Activated CD4-positive, alpha-beta T cell treated with anti-CD3 and anti-CD28 coated beads, Interleukin-2, amount 10 ng/mL, durations not matched to agents 24 days and 14 days (primary cell): ENCODE measurements around the gene HS3ST3B1. TPM values are rescaled to one million over a fixed set of nuclear protein-coding genes. Genes with fewer than 3 reads are reported as not detected.

Experiments
- DNase-seq: peaks from one replicate; pipeline ENCODE4 v3.0.0; 2022
- H3K27ac Mint-ChIP-seq: one replicate; pipeline ENCODE4 v1.8.0; 2022; ENCODE audit warnings: mild to moderate bottlenecking, mixed read lengths
- H3K27me3 Mint-ChIP-seq: one replicate; pipeline ENCODE4 v1.8.0; 2022; ENCODE audit warnings: mixed read lengths
- H3K36me3 Mint-ChIP-seq: one replicate; pipeline ENCODE4 v1.8.0; 2022; ENCODE audit warnings: low read depth, mild to moderate bottlenecking, mixed read lengths
- H3K4me1 Mint-ChIP-seq: one replicate; pipeline ENCODE4 v1.8.0; 2021; ENCODE audit warnings: mixed read lengths
- H3K4me3 Mint-ChIP-seq: one replicate; pipeline ENCODE4 v1.8.0; 2022; ENCODE audit warnings: mild to moderate bottlenecking, moderate library complexity, mixed read lengths
- H3K9me3 Mint-ChIP-seq: one replicate; pipeline ENCODE4 v1.8.0; 2021; ENCODE audit warnings: mixed read lengths
- intact Hi-C: fragments of 100-400 bp; cut with micrococcal nuclease; formaldehyde crosslinking; loops from one replicate; pipeline ENCODE4 v1.15.1; 2023
- total RNA-seq: library from RNA; stranded (reverse); gene quantifications from 2 replicates; pipeline ENCODE4 v1.2.3, GENCODE V29; 2022

HS3ST3B1 gene
- total RNA-seq, 1 donor from 2014 or later, result 20.8 TPM

DNA sequence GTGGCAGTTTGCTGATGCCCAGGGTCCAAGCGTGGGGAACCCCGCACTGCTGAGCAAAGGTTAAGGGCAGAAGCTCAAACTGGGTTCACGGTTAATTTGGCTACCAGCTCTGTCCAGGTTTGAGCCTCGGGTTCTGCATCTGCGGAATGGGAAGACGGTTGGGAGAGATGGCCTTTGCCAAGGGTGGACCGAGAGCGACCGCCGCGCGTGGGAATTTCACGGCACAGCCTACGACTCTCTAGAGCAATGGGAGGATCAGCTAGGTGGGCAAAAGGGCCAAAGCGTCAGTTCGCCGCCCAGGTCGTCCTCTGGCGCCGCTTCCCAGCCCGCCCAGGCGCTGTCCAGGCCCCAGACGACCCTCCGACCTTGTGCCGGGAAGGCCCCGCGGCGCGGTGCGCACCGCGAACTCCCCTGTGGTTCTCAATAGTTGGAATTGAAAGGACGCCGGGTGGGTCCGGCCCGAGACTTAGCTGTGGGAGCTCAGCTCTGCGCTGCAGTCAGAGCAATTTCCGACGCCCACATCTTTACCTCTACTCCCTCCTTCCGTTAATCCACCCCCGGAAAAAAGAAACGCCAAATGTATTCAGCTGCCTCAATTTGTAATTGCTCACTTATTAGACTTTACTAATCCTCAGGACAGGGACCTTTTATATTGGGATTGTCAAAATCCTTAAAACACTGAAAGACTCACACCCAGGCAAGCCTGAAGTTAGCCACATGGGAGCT lies 2.5 kb upstream of the HS3ST3B1 start:
- peak overlapping the region; percentile 14 for H3K27ac Mint-ChIP-seq
- H3K4me1 Mint-ChIP-seq, result peaks cover 41% of the 10 kb centered on the region
- H3K9me3 Mint-ChIP-seq, result no peaks in the 10 kb centered on the region
- intact Hi-C loops, result loop anchor here (1.0 kb wide), 1 partner anchor 700 kb away; no protein-coding TSS in a partner anchor
- peaks cover 43% of the 10 kb centered on the region for H3K27me3 Mint-ChIP-seq
- H3K4me3 Mint-ChIP-seq, result peak overlapping the region; percentile 91
- H3K36me3 Mint-ChIP-seq, result peaks cover 1% of the 10 kb centered on the region
- DNase-seq, result no peak

- Mint-ChIP-seq H3K4me3 (peak overlapping the region; percentile 91), H3K9me3 (no peaks in the 10 kb centered on the region), H3K4me1 (peaks cover 46% of the 10 kb centered on the region), H3K36me3 (peaks cover 6% of the 10 kb centered on the region), H3K27ac (peak overlapping the region; percentile 97), H3K27me3 (peaks cover 38% of the 10 kb centered on the region)
- DNase-seq, result no peak
- intact Hi-C loops, result loop anchor here (1.0 kb wide), 1 partner anchor 701 kb away; no protein-coding TSS in a partner anchor
Observed at GRCh38 chr17:14298947-14299279, 2.0 kb upstream of the HS3ST3B1 start.

- Mint-ChIP-seq H3K27me3 (peaks cover 33% of the 10 kb centered on the region), H3K4me1 (peaks cover 48% of the 10 kb centered on the region)
- intact Hi-C loops, result loop anchor here (1.0 to 10.0 kb wide), 10 partner anchors 10 to 1281 kb away; partner anchors contain the start of genes COX10 and ELAC2
Observed at GRCh38 chr17:14299280-14300141, 1.4 kb upstream of the HS3ST3B1 start.

GRCh38 chr17:14301279-14302090 lies 604 bp downstream of the HS3ST3B1 start:
- DNase-seq, result peak; percentile 82
- Mint-ChIP-seq H3K27ac (peak overlapping the region; percentile 97), H3K36me3 (peaks cover 21% of the 10 kb centered on the region), H3K9me3 (no peaks in the 10 kb centered on the region), H3K4me1 (peaks cover 58% of the 10 kb centered on the region), H3K27me3 (peaks cover 15% of the 10 kb centered on the region), H3K4me3 (peak overlapping the region; percentile 91)
- intact Hi-C loops, result loop anchor here (1.0 to 10.0 kb wide), 6 partner anchors 101 to 964 kb away; no protein-coding TSS in a partner anchor

More at GRCh38 chr17:14299280-14300141, 1.4 kb upstream of the HS3ST3B1 start:
- DNase-seq, result peak; percentile 82
- Mint-ChIP-seq H3K36me3 (peaks cover 7% of the 10 kb centered on the region), H3K4me3 (peak overlapping the region; percentile 91), H3K27ac (peak overlapping the region; percentile 97), H3K9me3 (no peaks in the 10 kb centered on the region)

- peak; percentile 90 for DNase-seq
- peaks cover 21% of the 10 kb centered on the region for H3K36me3 Mint-ChIP-seq
- H3K27me3 Mint-ChIP-seq, result peaks cover 11% of the 10 kb centered on the region
- peaks cover 57% of the 10 kb centered on the region for H3K4me1 Mint-ChIP-seq
- intact Hi-C loops, result loop anchor here (1.0 to 10.0 kb wide), 5 partner anchors 100 to 965 kb away; no protein-coding TSS in a partner anchor
- H3K9me3 Mint-ChIP-seq, result no peaks in the 10 kb centered on the region
- peak overlapping the region; percentile 97 for H3K27ac Mint-ChIP-seq
- peak overlapping the region; percentile 91 for H3K4me3 Mint-ChIP-seq
Observed at GRCh38 chr17:14302091-14302430, 1.2 kb downstream of the HS3ST3B1 start.

- intact Hi-C loops, result loop anchor here (1.0 to 10.0 kb wide), 5 partner anchors 100 to 965 kb away; no protein-coding TSS in a partner anchor
- DNase-seq, result peak; percentile 96
- peak overlapping the region; percentile 91 for H3K4me3 Mint-ChIP-seq
- peaks cover 10% of the 10 kb centered on the region for H3K27me3 Mint-ChIP-seq
- H3K9me3 Mint-ChIP-seq, result no peaks in the 10 kb centered on the region
- H3K36me3 Mint-ChIP-seq, result peaks cover 21% of the 10 kb centered on the region
- peaks cover 57% of the 10 kb centered on the region for H3K4me1 Mint-ChIP-seq
- H3K27ac Mint-ChIP-seq, result peak overlapping the region; percentile 97
Observed at GRCh38 chr17:14302431-14303099, 1.7 kb downstream of the HS3ST3B1 start.

DNA sequence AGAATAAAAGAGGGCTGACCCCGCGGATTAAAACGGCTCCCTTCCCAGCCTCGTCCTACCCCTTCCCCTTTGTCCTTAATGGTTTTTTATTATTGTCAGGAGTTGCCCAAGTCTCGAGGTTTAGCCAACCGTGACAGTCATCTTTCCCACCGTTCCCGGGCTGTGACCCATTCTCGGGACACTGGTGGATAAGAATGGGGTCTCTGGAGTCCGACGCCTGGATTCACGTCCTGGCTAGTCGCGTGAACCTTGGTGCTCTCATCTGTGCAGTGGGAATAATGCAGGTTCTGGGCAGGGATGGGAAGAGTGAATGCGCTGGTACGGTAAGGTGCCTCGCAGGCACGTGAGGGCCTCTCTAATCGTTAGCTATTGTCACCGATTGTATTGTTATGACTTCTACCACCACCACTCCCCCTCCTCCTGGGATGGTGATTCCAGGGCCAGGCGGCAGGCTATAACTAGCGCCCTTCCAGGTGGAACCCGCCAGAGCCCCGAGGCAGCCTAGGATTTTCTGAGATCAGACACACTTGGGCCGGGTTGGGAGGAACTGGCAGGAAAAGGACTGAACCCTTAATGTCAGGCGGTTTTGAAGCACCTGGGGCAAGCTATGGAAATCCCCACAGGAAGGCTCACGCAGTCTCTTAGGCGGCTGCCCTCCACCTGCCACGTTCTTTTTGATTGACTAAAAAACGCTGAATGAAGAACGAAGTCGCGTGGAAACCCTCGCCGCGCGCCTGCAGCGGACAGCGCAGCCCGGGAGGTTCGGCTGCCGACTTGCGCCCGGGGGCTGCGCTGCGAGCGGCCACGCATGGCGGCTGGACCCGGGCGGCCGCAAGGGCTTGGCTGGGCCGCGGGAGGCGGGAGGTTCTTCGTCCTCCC lies 2.7 kb downstream of the HS3ST3B1 start:
- peaks cover 4% of the 10 kb centered on the region for H3K27me3 Mint-ChIP-seq
- intact Hi-C loops, result loop anchor here (5.0 to 10.0 kb wide), 4 partner anchors 99 to 966 kb away; no protein-coding TSS in a partner anchor
- peak overlapping the region; percentile 79 for H3K27ac Mint-ChIP-seq
- peaks cover 24% of the 10 kb centered on the region for H3K36me3 Mint-ChIP-seq
- H3K4me3 Mint-ChIP-seq, result peak overlapping the region; percentile 91
- peak; percentile 83 for DNase-seq
- H3K9me3 Mint-ChIP-seq, result no peaks in the 10 kb centered on the region
- H3K4me1 Mint-ChIP-seq, result peaks cover 56% of the 10 kb centered on the region

DNA sequence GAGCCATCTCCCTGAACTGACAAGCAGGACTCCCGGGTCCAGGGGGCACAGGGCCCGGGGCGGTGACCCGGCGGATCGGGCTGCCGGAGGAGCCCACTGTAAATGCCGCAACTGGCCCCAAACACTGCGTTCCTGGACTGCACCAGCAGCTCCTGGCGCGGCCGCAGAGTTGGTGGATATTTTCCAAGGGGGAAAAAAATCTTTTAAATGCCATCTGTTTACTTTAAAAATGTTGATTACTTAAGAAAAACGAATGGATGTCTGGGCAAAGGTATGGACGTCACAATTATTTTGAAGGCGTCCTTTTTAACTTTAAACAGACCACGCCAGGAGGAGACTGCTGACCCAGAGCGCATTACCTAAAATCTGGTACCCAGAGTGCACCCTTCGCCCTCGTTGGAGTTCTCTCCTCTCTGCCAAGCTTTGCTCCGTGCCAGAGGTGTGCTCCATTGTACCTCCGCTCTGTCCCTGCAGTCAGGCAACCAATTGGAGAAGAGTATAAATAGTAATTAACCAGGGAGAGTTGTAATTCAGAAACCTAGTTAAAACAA lies 3.4 kb downstream of the HS3ST3B1 start:
- Mint-ChIP-seq H3K4me1 (peaks cover 54% of the 10 kb centered on the region), H3K27me3 (no peaks in the 10 kb centered on the region), H3K9me3 (no peaks in the 10 kb centered on the region), H3K27ac (no peak overlapping the region), H3K36me3 (peaks cover 26% of the 10 kb centered on the region), H3K4me3 (peak overlapping the region; percentile 91)
- no peak for DNase-seq
- intact Hi-C loops, result loop anchor here (5.0 to 10.0 kb wide), 4 partner anchors 98 to 967 kb away; no protein-coding TSS in a partner anchor

GRCh38 chr17:14304773-14305517 lies 4.1 kb downstream of the HS3ST3B1 start:
- Mint-ChIP-seq H3K9me3 (no peaks in the 10 kb centered on the region), H3K36me3 (peaks cover 26% of the 10 kb centered on the region), H3K4me1 (peaks cover 52% of the 10 kb centered on the region), H3K27ac (peak overlapping the region; percentile 58), H3K4me3 (peak overlapping the region; percentile 91), H3K27me3 (no peaks in the 10 kb centered on the region)
- no peak for DNase-seq
- intact Hi-C loops, result loop anchor here (5.0 to 10.0 kb wide), 4 partner anchors 97 to 968 kb away; no protein-coding TSS in a partner anchor

- peaks cover 54% of the 10 kb centered on the region for H3K4me1 Mint-ChIP-seq
- intact Hi-C loops, result loop anchor here (10.0 kb wide), 1 partner anchor 619 kb away; no protein-coding TSS in a partner anchor
Observed at GRCh38 chr17:14305785-14306496, 5.1 kb downstream of the HS3ST3B1 start.

DNA sequence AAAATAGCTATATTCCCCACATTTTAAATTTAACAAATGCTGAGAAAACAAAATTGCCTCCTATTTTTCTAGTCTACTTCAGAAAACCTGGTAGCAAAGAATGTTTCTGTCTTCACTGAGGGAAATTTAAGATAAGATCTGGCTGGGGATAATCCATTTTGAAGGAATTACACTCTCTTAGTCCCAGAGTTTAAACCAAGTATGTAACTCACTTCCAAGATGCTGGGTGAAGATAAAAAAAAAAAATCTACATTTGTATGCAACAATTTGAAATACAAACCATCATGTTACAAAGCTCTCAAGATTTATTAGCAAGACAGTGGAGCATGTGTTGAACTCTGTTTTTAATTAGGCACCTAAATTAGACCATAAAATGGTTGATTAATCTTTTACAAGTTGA lies 5.7 kb downstream of the HS3ST3B1 start:
- no peak for DNase-seq
- no peaks in the 10 kb centered on the region for H3K9me3 Mint-ChIP-seq
- intact Hi-C loops, result loop anchor here (10.0 kb wide), 1 partner anchor 618 kb away; no protein-coding TSS in a partner anchor
- H3K4me1 Mint-ChIP-seq, result peaks cover 58% of the 10 kb centered on the region
- no peak overlapping the region for H3K27ac Mint-ChIP-seq
- H3K4me3 Mint-ChIP-seq, result no peak overlapping the region
- H3K36me3 Mint-ChIP-seq, result peaks cover 39% of the 10 kb centered on the region
- H3K27me3 Mint-ChIP-seq, result no peaks in the 10 kb centered on the region

More at GRCh38 chr17:14305785-14306496, 5.1 kb downstream of the HS3ST3B1 start:
- H3K4me3 Mint-ChIP-seq, result peak overlapping the region; percentile 91
- H3K36me3 Mint-ChIP-seq, result peaks cover 35% of the 10 kb centered on the region
- no peak for DNase-seq
- H3K27ac Mint-ChIP-seq, result peak overlapping the region; percentile 54
- H3K27me3 Mint-ChIP-seq, result no peaks in the 10 kb centered on the region
- no peaks in the 10 kb centered on the region for H3K9me3 Mint-ChIP-seq
